NCI-H2029 treated with DMSO at 0.1 percent for 48 hours (cell line): ENCODE data around the gene GJC2.

Experiments used
- DNase-seq: peaks from one replicate; lab custom pipeline; 2025; lab: John Stamatoyannopoulos, UW

GJC2 gene

DNA sequence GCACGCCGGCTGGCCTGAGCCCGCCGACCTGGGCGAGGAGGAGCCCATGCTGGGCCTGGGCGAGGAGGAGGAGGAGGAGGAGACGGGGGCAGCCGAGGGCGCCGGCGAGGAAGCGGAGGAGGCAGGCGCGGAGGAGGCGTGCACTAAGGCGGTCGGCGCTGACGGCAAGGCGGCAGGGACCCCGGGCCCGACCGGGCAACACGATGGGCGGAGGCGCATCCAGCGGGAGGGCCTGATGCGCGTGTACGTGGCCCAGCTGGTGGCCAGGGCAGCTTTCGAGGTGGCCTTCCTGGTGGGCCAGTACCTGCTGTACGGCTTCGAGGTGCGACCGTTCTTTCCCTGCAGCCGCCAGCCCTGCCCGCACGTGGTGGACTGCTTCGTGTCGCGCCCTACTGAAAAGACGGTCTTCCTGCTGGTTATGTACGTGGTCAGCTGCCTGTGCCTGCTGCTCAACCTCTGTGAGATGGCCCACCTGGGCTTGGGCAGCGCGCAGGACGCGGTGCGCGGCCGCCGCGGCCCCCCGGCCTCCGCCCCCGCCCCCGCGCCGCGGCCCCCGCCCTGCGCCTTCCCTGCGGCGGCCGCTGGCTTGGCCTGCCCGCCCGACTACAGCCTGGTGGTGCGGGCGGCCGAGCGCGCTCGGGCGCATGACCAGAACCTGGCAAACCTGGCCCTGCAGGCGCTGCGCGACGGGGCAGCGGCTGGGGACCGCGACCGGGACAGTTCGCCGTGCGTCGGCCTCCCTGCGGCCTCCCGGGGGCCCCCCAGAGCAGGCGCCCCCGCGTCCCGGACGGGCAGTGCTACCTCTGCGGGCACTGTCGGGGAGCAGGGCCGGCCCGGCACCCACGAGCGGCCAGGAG lies 8.6 kb downstream of the GJC2 start:
- DNase-seq = no peak

- no peak for DNase-seq
Observed at GRCh38 chr1:228159008-228159665, 9.4 kb downstream of the GJC2 start.

- DNase-seq = no peak
Observed at GRCh38 chr1:228160201-228160761, 10.6 kb downstream of the GJC2 start.

- no peak for DNase-seq
Observed at GRCh38 chr1:228161362-228161761, 11.6 kb downstream of the GJC2 start.

DNA sequence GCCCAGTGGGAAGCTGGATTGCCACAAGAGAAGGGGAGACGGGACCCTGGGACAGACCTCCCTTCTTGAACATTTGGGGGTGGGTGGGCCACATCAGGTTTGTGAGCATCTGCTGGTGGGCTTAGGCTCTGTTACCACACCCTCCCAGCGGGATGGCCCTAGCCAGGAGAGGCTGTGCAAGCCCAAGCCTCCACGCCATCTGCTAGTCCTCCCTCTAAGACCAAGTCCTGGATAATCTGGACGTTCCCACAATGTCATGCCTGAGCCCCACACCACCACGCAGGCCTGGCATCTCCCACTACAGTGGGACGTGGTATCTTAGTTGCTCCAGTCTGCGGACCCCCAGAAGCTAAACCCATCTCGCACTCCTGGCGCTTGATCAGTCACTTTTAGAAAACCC lies 12.1 kb downstream of the GJC2 start:
- no peak for DNase-seq

- DNase-seq = no peak
Observed at GRCh38 chr1:228162286-228163006, 12.7 kb downstream of the GJC2 start.

DNA sequence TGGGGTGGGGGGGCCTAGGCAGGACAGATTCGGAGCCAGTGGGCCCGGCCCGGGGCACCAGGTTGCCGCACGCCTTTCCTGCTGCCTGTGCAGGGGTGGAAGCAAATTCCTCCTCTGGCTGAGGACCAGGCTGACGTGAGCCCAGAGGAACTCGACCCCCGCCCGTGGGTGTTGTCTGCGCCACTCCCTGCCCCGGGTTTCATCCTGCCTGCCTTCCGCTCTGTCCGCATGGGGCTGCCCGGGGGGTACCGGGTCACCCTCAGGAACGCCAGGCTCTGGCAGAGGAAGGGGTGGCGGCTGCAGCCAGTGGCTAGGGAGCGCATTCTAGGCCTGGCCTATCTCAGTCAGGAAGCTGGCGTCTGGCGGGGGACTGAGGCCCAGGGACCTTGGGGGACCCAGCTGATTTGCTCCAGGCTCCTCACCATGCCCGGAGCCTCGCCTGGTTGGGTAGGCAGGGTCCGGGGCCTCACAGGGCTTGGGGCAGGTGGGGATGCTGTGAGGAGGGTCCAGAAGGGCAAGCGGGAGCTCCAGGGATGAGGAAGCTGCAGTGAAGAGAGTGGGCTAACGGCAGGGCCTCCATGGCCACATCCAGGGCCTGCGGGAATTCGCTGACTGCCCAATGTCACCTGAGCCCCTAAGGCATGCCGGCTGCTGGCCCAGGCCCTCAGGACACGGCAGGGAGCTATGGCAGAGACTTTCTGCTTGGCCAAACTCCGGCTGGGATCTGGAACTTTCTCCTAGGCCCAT lies 13.4 kb downstream of the GJC2 start:
- DNase-seq = no peak

DNA sequence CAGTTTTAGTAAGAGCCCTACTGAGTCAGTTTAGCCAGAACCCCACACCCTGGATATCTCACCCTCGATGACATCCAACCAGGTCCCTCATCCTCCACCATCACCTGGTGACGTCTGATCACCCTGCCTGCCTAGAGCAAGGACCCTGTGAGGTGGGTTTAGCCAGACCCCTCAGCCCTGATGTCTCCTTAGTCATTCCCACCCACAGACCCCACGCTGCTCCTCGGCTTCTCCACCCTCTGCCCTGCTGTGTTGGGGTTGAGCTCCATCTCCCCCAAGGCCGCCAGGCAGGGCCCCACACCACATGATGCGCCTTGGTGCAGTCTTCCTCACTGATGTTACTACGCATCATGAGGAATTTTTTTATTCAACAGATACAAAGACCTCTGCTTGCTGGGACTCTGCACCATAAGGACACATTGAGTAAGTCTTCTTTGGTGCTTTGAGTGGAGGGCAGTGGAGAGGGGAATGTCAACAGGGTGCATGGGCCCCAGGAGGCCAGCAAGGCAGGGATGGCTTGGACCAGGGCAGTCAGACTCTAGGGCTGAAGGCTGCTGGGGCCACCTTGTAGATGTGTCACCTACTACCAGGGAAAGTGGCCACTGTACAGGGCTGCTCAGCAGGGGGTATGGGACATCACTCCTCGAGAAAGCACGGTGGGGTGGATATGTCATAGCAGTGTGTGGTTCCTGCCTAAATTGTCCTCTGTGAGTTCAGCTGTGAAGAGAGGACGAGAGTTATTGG lies 14.2 kb downstream of the GJC2 start:
- DNase-seq = no peak

GRCh38 chr1:228164561-228165371 lies 15.0 kb downstream of the GJC2 start:
- no peak for DNase-seq

- peak; percentile 57 for DNase-seq
Observed at GRCh38 chr1:228165372-228166169, 15.8 kb downstream of the GJC2 start, which contains the start of gene IBA57. Gene IBA57, plus strand, starts transcription at chr1:228165804. Its CDS starts 13 bp downstream, at chr1:228165817.

DNA sequence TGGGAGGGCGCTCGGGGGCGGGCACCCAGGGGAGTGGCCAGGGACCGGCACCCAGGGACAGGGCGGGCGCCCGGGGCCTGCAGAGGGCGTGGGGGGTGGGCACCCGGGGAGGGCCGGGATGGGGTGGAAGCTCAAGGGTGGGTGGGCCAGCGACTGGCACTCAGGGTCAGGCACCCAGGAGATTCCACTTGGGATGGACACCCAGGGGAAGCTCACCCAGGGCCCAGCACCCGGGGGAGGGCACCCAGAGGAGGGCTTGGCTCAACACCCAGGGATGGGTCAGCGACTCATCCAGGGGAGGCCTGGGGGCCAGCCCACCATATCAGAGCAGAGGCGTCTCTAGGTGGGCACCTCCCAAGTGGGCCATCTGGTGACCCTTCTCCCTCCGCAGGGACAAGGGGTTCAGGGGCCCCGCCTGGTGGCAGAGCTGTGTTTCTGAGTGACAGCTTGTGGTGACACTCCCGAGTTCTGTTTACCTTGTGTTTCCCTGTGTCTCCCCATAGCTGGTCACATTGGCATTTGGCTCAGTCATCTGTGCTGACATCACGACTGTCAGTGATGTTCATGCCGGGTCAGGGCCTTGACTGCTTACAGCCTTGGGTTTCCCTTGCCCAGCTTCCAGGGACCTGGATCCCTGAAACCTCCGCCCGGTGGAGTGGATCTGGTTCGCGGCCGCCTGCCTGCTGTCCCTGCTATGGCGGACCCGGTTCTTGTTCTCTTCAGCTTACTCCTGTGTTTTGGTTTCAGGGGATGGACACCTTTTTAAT lies 16.6 kb downstream of the GJC2 start:
- no peak for DNase-seq

DNA sequence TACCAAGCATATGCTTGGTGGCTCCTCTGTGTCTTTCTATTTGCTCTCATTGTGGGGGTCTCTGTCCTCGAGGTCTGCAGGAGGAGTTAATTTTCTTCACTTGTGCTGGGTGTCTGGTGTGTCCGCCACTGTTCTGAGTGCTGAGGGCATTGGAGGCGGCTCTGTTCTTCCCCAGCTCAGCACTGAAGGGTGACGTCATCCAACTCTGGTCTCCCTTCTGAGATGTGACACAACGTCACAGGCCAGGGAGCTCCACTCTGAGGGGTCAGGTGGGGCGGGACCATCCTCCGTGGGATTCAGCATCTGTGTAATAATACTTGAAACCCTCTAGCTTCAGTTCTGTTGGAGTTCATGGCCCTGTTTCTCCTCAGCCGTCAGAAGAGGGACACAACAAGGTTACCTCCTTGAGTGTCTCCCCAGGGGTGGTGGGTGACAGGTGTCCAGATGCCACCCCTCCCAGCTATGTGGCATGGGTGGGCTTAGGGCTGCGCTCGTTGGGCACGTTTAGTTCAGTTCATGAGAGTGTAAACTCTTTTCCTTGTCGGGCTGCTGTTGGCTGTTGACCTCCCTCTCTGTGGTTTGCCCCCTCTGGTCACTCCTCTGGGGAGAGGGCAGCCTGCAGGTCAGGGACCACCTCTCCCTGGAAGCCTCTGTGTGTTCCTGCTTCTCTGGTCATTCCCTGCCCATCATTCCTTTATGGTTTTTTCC lies 19.0 kb downstream of the GJC2 start:
- no peak for DNase-seq

DNA sequence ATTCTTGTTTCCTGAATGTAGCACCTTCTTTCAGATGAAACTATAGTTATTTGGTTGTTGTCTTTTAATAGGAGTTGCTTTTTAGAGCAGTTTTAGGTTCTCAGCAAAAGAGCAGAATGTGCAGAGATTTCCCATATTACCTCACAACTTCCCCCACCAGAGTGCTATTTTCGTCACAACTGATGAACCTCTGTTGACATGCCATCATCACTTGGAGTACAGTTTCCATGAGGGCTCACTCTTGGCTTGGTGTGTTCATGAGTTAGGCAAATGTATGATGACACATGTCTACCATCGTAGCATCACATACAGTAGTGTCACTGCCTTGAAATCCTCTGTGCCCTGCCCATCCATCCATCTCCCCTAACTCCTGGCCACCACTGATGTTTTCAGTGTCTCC lies 19.6 kb downstream of the GJC2 start:
- DNase-seq = no peak

GRCh38 chr1:228170666-228171065 lies 20.9 kb downstream of the GJC2 start:
- no peak for DNase-seq

DNA sequence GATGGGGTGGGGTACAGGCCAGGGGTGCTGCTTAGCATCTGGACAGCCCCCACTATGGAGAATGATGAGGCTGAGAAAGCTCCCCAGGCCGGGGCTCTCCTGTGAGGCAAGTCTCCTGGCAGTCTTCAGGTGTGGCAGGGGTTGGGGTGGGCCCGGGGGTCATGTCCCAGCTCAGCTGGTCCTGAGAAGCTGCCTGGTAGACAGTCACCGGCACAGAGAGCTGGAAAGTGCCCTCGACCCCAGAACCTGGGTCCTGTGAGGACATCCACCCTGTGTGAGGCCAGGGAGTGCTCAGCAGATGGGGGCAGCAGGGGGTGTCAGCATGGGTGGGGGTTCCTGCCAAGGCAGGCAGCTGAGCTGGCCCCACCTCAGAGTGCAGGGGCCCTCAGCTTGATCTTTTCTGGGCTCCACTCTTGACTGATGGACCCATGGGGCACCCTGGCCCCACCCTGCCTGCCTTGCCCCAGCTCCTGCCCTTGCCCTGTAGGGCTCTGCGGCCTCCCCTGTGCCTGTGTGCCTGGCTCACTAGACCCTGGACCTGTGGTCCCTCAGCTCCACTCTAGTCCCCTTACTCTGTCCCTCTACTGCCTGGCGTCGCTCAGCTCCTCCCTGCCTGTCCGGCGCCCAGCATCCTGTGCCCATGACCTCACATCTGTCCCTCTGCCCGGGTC lies 21.6 kb downstream of the GJC2 start:
- DNase-seq = no peak

DNA sequence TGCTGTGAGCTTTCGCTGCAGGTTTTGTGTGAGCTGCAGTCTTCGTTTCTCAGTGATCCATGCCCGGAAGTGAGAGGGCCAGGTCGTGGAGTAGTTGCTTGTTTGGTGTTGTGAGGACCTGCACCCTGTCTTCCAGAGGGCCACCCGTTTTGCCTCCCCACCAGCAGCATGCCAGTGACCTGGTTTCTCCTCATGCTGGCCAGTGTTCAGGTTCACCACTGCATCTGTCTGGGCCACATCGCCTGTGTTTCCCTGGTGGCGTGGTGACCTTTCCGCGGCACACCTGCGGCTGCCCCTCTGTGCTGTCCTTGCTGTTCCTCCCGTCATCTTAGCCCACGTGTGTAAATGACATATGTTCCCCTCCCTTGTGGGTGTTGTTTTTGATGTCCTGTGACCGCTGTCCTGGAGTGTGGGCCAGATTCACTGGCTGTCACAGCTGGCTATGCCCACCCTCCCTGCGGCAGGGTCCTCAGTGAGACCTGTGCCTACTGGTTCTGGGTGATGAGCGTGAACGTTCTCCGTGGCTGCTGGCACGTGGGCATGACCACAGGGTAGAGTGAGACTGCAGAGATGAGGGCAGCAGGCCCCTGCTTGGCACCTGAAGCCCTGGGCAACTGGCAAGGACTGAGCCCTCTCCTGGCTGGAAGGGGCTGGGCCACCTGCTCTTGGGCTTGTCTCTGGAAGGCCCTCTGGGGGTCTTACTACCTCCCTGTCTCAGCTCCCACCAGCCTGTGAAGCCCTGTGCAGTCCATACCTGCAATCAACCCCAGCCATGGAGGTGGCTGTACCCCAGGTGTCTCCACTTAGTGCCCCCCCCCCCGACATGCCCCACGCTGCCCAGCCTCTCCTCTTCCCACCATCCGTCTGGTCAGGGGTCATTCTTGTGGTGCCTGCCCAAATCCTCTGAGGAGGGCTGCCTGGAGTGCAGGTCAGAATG lies 23.1 kb downstream of the GJC2 start:
- DNase-seq = no peak
